ENCODE measurements around the gene KRTAP10-1.

Gene KRTAP10-1

DNA sequence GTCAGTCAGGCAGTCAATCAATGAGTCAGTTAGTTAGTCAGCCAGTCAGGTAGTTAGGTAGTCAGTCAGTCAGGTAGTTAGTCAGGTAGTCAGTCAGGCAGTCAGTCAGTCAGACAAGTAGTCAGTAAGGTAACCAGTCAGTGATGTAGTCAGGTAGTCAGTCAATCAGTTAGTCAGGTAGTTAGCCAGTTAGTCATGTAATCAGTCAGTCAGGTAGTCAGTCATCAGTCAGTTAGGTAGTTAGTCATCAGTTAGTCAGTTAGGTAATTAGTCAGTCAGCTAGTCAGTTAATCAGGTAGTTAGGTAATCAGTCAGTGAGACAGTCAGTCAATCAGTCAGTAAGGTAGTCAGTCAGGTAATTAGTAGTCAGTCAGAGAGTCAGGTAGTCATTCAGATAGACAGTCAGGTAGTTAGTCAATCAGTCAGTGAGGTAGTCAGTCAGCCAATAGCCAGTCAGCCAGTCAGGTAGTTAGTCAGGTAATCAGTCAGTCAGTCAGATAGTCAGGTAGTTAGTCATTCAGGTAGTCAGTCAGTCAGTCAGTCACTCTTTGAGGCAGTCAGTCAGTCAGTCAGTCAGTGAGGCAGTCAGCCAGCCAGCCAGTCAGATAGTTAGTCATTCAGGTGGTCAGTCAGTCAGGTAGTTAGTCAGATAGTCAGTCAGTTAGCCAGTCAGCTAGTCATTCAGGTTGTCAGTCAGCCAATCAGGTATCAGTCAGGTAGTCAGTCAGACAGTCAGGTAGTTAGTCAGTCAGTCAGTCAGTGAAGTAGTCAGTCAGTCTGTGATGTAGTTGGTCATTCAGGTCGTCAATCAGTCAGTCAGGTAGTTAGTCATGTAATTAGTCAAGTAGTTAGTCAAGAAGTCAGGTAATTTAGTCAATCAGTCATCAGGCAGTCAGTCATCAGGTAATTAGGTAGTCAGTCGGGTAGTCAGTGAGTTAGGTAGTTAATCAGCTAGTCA is 15.3 kb downstream of the KRTAP10-1 start:
- H3K27me3 ChIP-seq = no peaks in the 10 kb centered on the region
- H3K4me3 ChIP-seq = no peak overlapping the region
- TF ChIP-seq Cebpa-rat (IDR thresholded peaks at IDR 0.05) = no peak
- H3K9ac ChIP-seq = no peak overlapping the region
- no peak overlapping the region for H3K27ac ChIP-seq
- no peaks in the 10 kb centered on the region for H3K4me1 ChIP-seq
- H3K4me2 ChIP-seq = no peak overlapping the region
- no peaks in the 10 kb centered on the region for H4K20me1 ChIP-seq
- H3K9me3 ChIP-seq = peaks cover 27% of the 10 kb centered on the region
- H3K36me3 ChIP-seq = no peaks in the 10 kb centered on the region

DNA sequence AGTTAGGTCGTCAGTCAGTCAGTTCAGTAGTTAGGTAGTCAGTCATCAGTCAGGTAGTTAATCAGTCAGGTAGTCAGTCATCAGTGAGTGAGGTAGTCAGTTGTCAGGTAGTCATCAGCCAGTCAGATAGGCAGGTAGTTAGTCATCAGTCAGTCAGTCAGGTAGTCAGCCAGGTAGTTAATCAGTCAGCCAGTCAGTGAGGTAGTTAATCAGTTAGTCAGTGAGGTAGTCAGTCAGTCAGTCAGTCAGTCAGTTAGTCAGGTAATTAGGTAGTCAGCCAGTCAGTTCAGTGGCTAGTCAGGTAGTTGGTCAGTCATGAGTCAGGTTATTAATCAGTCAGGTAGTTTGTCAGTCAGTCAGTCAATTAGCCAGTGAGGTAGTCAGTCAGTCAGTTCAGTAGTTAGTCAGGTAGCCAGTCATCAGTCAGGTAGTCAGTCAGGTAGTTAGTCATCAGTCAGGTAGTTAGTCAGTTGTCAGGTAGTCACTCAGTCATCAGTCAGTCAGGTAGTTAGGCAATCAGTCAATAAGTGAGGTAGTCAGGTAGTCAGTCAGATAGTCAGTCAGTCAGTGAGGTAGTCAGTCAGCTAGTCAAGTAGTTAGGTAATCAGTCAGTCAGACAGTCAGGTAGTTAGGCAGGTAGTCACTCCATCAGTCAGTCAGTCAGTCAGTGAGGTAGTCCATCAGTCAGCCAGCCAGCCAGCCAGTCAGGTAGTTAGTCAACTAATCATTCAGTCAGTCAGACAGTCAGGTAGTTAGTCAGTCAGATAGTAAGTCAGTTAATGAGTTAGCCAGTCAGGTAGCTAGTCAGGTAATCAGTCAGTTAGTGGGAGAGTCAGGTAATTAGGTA is 16.2 kb downstream of the KRTAP10-1 start:
- Histone ChIP-seq H3K27me3 (no peaks in the 10 kb centered on the region), H4K20me1 (no peaks in the 10 kb centered on the region), H3K9ac (no peak overlapping the region), H3K4me2 (no peak overlapping the region), H3K4me1 (no peaks in the 10 kb centered on the region), H3K27ac (no peak overlapping the region), H3K4me3 (no peak overlapping the region), H3K9me3 (peaks cover 29% of the 10 kb centered on the region), H3K36me3 (no peaks in the 10 kb centered on the region)
- no peak for TF ChIP-seq Cebpa-rat (IDR thresholded peaks at IDR 0.05)

DNA sequence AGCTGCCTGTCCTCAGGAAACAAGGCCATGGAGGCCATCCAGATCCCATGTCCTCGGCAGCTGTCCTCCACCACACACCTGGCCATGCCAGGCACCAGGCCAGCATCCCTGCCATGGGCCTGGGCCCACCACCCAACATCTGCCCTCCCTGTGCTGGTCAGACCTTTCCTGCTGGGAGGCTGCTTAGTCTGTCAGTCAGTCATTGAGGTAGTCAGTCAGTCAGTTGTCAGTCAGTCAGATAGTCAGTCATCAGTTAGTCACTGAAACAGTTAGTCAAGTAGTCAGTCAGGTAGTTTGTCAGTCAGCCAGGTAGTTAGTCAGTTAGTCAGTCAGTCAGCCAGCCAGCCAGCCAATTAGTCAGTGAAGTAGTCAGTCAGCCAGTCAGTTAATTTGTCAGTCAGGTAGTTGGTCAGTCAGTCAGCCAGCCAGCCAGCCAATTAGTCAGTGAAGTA is 17.2 kb downstream of the KRTAP10-1 start:
- Histone ChIP-seq H3K36me3 (no peaks in the 10 kb centered on the region), H4K20me1 (no peaks in the 10 kb centered on the region), H3K9me3 (peaks cover 29% of the 10 kb centered on the region), H3K4me3 (no peak overlapping the region), H3K4me2 (no peak overlapping the region), H3K27ac (no peak overlapping the region), H3K4me1 (no peaks in the 10 kb centered on the region), H3K9ac (no peak overlapping the region), H3K27me3 (no peaks in the 10 kb centered on the region)
- no peak for TF ChIP-seq Cebpa-rat (IDR thresholded peaks at IDR 0.05)

DNA sequence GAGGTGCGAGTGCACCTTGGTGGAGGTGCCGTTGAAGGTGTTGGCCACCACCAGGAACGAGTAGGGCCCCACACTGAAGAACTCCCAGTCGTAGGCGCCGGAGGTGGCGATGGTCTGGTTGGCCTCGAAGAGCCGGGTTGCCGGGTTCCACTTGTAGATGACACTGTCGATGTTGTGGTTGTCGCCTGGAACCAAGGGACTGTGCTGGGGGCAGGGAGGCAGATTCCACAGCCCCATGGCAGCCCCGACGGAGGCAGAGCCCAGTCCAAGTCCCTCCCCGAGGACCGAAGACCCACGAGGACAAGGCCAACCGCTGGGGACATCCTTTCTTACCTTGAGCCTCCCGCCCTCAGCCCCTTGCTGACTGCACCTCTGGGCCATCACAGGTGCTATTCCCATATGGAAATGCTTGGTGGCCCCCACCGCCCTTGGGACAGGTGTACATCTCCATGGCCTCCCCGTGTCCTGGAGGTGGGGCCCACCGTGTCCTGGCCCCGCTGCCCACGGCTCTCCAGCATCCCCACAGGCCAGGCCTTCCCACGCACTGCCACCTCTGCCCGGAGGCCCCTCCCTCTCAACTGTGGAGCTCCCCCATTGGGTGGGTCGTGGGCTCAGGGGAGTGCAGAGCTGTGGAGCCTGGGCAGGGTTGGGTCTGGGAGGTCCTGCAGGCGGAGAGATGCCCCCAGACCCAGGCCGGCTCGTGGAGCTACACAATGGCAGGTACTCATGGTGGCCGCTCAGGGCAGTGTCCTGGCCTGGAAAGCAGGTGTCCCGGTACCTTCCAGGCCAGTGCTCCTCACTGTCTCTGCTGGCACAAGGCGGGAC is 17.9 kb downstream of the KRTAP10-1 start:
- no peak overlapping the region for H3K4me2 ChIP-seq
- H3K4me3 ChIP-seq = no peak overlapping the region
- H3K9ac ChIP-seq = no peak overlapping the region
- H3K27me3 ChIP-seq = no peaks in the 10 kb centered on the region
- H3K9me3 ChIP-seq = peaks cover 29% of the 10 kb centered on the region
- no peaks in the 10 kb centered on the region for H4K20me1 ChIP-seq
- H3K27ac ChIP-seq = no peak overlapping the region
- no peak for TF ChIP-seq Cebpa-rat (IDR thresholded peaks at IDR 0.05)
- no peaks in the 10 kb centered on the region for H3K4me1 ChIP-seq
- H3K36me3 ChIP-seq = no peaks in the 10 kb centered on the region

DNA sequence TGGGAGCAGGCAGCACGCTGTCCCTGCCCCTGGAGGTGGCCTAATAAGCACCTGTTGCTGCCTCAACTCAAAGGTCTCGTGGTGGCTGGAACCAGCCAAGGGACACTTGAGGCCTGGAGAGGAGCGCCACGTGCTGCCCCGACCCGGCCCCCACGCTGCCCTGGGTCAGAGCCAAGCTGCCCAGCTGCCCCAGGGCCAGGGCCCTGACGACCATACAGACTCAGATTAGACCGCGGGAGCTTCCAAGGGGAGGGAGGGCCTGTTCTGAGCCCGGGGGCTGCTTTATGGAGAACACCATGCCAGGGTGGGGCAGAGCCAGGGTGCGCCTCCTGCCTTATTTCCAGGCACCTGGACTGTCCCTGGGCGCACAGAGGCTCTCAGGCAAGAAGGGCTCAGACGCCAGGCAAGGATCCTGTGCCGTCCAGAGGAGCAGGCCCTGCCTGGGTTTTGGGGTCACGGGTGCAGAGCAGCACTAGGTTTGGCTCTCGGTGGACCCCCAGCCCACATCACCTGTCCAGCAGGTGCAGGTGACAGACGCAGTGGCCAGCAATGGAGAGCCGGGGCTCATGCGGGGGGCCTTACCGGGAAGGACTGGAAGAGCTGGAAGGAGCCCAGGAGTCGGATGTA is 18.6 kb downstream of the KRTAP10-1 start:
- Histone ChIP-seq H3K4me3 (no peak overlapping the region), H3K9me3 (peaks cover 29% of the 10 kb centered on the region), H3K4me2 (no peak overlapping the region)

DNA sequence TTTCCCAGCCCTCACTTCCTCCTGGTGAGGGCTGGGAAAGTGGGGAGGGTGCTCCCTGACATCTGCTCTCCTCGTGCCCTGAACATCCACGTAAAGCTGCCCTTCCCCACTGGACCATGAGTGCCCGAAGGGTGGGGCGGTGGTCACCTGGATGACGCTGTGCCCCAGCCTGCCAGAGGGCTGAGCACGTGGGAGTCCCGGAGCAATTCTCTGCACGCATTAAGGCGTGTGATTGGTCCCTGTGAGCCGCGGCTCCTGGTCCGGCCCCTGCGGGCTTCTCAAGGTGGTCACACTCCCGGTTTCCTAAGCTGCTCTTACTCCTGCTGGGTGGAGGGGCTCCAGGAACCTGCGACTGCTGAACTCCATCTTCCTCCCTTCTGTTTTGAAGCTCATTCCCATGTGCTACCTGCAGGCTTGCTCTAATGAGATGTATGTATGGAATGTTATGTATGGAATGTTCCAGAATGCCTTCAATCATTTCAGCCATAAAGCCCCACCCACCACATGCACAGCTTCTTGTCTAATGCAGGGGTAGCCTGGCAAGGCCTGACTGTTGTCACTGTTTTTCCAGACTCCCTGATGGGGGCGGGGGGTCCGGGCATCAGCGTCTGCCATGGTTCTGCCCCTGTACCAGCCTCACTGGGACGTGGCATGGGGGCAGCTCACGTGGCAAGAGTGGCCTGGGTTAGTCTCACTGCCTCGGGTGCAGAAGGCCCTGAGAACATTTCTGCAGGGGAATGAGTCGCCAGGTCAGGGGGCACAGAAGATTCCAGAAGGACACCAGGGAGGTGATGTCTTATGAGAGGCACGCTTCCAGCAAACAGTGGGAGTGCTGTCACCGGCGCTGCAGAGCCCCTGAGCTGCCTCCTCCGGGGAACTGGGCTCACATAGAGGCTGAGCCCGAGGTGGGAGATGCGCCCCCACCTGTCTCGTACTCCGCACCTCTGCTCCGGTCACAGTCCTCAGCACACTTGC is 19.4 kb downstream of the KRTAP10-1 start:
- Histone ChIP-seq H3K36me3 (no peaks in the 10 kb centered on the region), H3K9me3 (peaks cover 29% of the 10 kb centered on the region), H4K20me1 (no peaks in the 10 kb centered on the region), H3K4me2 (no peak overlapping the region), H3K4me3 (no peak overlapping the region), H3K9ac (no peak overlapping the region), H3K27me3 (no peaks in the 10 kb centered on the region), H3K4me1 (peaks cover 7% of the 10 kb centered on the region), H3K27ac (no peak overlapping the region)
- TF ChIP-seq Cebpa-rat (IDR thresholded peaks at IDR 0.05) = no peak

More for the DNA sequence above, 18.6 kb downstream of the KRTAP10-1 start:
- Histone ChIP-seq H3K27ac (no peak overlapping the region), H3K9ac (no peak overlapping the region), H4K20me1 (no peaks in the 10 kb centered on the region), H3K4me1 (no peaks in the 10 kb centered on the region), H3K36me3 (no peaks in the 10 kb centered on the region), H3K27me3 (no peaks in the 10 kb centered on the region)
- no peak for TF ChIP-seq Cebpa-rat (IDR thresholded peaks at IDR 0.05)

DNA sequence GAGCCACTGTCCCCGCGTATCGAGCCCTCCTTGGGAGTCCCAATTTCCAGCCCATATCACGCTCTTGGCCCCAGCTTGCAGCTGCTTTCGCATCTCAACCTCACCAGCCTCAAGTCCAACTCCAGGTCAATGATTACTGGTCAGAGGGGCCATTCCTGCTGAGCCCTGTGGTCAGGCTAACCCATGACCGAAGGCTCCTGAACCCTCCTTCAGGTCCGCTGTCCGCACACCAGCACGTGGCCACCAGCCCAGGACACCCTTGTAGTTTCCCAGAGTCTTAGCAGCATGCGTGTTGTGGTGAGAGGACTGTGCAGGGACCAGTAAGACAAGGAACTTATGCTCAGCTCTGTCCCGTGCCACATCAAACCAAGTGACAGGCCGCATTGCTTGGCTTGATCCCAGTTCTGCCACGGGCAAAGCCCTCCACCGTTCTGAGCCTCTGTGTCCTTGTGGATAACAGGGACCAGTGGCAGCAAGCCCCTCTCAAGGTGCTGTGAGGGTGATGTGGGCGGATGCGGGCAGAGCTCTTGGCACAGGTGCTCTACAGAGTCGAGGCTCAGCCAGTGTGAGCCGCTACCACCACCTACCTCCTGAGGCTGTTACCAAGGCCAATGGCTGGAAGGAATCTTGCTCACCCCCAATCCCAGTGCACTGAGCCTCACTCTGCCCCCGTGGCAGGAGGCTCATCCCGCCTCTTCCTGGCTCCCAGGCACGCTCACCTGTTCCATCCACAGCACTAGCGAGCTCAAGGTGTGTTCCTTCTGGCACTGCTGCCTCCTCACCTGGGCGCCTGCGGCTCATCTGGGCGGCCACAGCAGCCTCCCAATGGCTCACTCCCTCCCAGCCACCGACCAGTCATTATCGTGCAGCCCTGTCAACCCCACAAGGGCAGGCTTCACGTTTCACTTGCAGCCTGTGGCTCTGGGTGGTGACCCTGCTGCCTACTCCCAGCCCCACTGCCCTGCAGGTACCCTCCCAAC is 20.4 kb downstream of the KRTAP10-1 start:
- Histone ChIP-seq H3K9ac (no peak overlapping the region), H3K9me3 (peaks cover 20% of the 10 kb centered on the region), H3K4me1 (peaks cover 16% of the 10 kb centered on the region), H3K36me3 (no peaks in the 10 kb centered on the region), H3K4me3 (no peak overlapping the region), H4K20me1 (no peaks in the 10 kb centered on the region), H3K27ac (no peak overlapping the region), H3K4me2 (no peak overlapping the region), H3K27me3 (no peaks in the 10 kb centered on the region)
- no peak for TF ChIP-seq Cebpa-rat (IDR thresholded peaks at IDR 0.05)

Measured in BLaER1 (cell line).